K562 (cell line): ENCODE measurements around the gene SLC37A4. TPM values are rescaled to one million over a fixed set of nuclear protein-coding genes. Genes with fewer than 3 reads are reported as not detected.

Experiments
- ATAC-seq: fragments of 200-7000 bp; cut with Tn5 transposase; 3 replicates; pipeline ENCODE4 v1.9.1; 2020; ENCODE audit warnings: moderate library complexity
- BruUV-seq: library from RNA; stranded (reverse); fragments of 400-500 nt; replicated peaks from 2 replicates; lab custom pipeline; 2021; lab: Mats Ljungman, UMichigan
- CTCF ChIA-PET: fragments of 300-600 bp; formaldehyde crosslinking; extraction: SDS; loops from one replicate; lab custom pipeline; 2021; ENCODE audit warnings: low intra/inter-chr PET ratio; lab: Yijun Ruan, JAX
- POLR2A ChIA-PET: fragments of 300-600, 350-650 bp; sonication (Branson Sonifier 250); formaldehyde crosslinking; extraction: SDS; loops from one replicate; lab custom pipeline; 2021; ENCODE audit warnings: antibody characterized with exemption, inconsistent platforms; lab: Yijun Ruan, JAX
- DNase-seq, 4 experiments: peaks; one replicate each; pipeline versions ENCODE4 v3.0.0 to v3.0.0-alpha.2; 2011 to 2018; ENCODE audit warnings: low spot score in 3 of 4, mixed read lengths in 3 of 4; ENCODE audit errors: extremely low read depth in 1 of 4
- FAIRE-seq: peaks from 2 replicates; lab custom pipeline; 2011; peaks lifted over from hg19 to GRCh38; lab: Jason Lieb, UNC
- H2AFZ ChIP-seq: 2 replicates; pipeline ENCODE4 v1.6.0; 2011; ENCODE audit warnings: low read depth, low read length, control low read depth, inconsistent platforms
- H3K27ac ChIP-seq: fragments of 200-600 bp; 3 replicates; pipeline ENCODE4 v1.8.0; 2011; ENCODE audit warnings: low read depth, mild to moderate bottlenecking, control low read depth, inconsistent platforms, low read length, moderate library complexity, mixed read lengths; ENCODE audit errors: extremely low read depth
- H3K27me3 ChIP-seq, 2 experiments: fragments of 300-600 bp in 1 of 2; 2 replicates in 1 of 2; 3 replicates in 1 of 2; pipeline versions ENCODE4 v1.6.0 to v1.8.0; 2011; ENCODE audit warnings: inconsistent platforms in 2 of 2, low read length in 2 of 2, mild to moderate bottlenecking in 1 of 2, mixed read lengths in 1 of 2, moderate library complexity in 1 of 2; ENCODE audit not compliant: control insufficient read depth in 2 of 2, insufficient read depth in 2 of 2
- H3K36me3 ChIP-seq: fragments of 300-600 bp; 3 replicates; pipeline ENCODE4 v1.8.0; 2011; ENCODE audit warnings: mild to moderate bottlenecking, low read length, inconsistent platforms; ENCODE audit not compliant: control insufficient read depth, insufficient read depth
- H3K4me1 ChIP-seq, 2 experiments: fragments of 200-600 bp in 1 of 2; replicated peaks in 1 of 2; 2 replicates in 1 of 2; 3 replicates in 1 of 2; pipeline versions ENCODE4 v1.5.1 to v1.8.0; 2011; ENCODE audit warnings: inconsistent platforms in 2 of 2, low read length in 2 of 2, mild to moderate bottlenecking in 1 of 2, mixed read lengths in 1 of 2, moderate library complexity in 1 of 2; ENCODE audit not compliant: control insufficient read depth in 2 of 2, insufficient read depth in 2 of 2
- H3K4me2 ChIP-seq: 2 replicates; pipeline ENCODE4 v1.6.1; 2011; ENCODE audit warnings: low read length, control low read depth, inconsistent platforms, mixed read lengths; ENCODE audit not compliant: insufficient read depth
- H3K4me3 ChIP-seq: fragments of 200-600 bp; sonication (generic), shearing (Covaris generic); 2 replicates; pipeline ENCODE4 v1.5.1; 2016; ENCODE audit warnings: control low read depth, inconsistent platforms
- H3K79me2 ChIP-seq: fragments of 200-600 bp; 3 replicates; pipeline ENCODE4 v1.8.0; 2011; ENCODE audit warnings: low read length, inconsistent platforms; ENCODE audit not compliant: control insufficient read depth, insufficient read depth
- H3K9ac ChIP-seq, 2 experiments: 2 replicates each; pipeline versions ENCODE4 v1.6.0 to v1.6.1; 2011; ENCODE audit warnings: low read depth in 2 of 2, low read length in 2 of 2, control low read depth in 1 of 2, inconsistent platforms in 1 of 2, mild to moderate bottlenecking in 1 of 2, mixed read lengths in 1 of 2; ENCODE audit not compliant: insufficient read depth in 1 of 2
- H3K9me1 ChIP-seq: one replicate; pipeline ENCODE4 v1.6.0; 2011; ENCODE audit warnings: inconsistent platforms, mild to moderate bottlenecking, low read length, moderate library complexity; ENCODE audit not compliant: control insufficient read depth, insufficient read depth
- H3K9me3 ChIP-seq: replicated peaks from 2 replicates; pipeline ENCODE4 v1.5.1; 2011; ENCODE audit warnings: low read depth, low read length, inconsistent platforms; ENCODE audit not compliant: control insufficient read depth, insufficient read depth
- H4K20me1 ChIP-seq: replicated peaks from 2 replicates; pipeline ENCODE4 v1.6.1; 2011; ENCODE audit warnings: low read length, inconsistent platforms, mixed read lengths; ENCODE audit not compliant: control insufficient read depth, insufficient read depth
- HDGF ChIP-seq: fragments of 450-650 bp; IDR thresholded peaks from 2 replicates; pipeline ENCODE4 v1.6.1; 2016
- WGBS: fragments of 100-300 bp; shearing (Covaris generic); methylation state at CpG from one replicate; pipeline ENCODE4 v1.1.6; 2016; ENCODE audit warnings: low coverage, mixed read lengths; ENCODE audit not compliant: insufficient coverage; ENCODE audit errors: missing lambda C conversion rate; 5-methylcytosine and 5-hydroxymethylcytosine counted together
- in situ Hi-C: fragments of 300-500 bp; cut with MboI; formaldehyde crosslinking; loops from 4 replicates; pipeline ENCODE4 v1.15.0; 2018; ENCODE audit warnings: inconsistent platforms, mixed read lengths
- intact Hi-C: fragments of 100-400 bp; cut with micrococcal nuclease; formaldehyde crosslinking; loops from 2 replicates; pipeline ENCODE4 v1.14.2; 2022
- polyA plus RNA-seq, 8 experiments: library from polyadenylated mRNA; depleted of rRNA in 4 of 8; stranded (reverse) in 5 of 8; unstranded in 3 of 8; fragments of >200 nt; fragmentation: Nextera tagmentation in 2 of 8; fragmentation: Illumina TruSeq in 1 of 8; extraction: Ambion mirVana in 2 of 8; extraction: Trizol in 1 of 8; gene quantifications; 2 replicates each; pipeline versions ENCODE4 v1.2.1 to v1.2.3, GENCODE V29; 2011 to 2014; ENCODE audit warnings: inconsistent platforms in 1 of 8, missing spikeins in 1 of 8
- total RNA-seq, 7 experiments: library from RNA; depleted of rRNA in 6 of 7; stranded (reverse); fragments of >200 nt in 6 of 7; fragmentation: Illumina TruSeq in 2 of 7; extraction: Trizol in 2 of 7; gene quantifications; 2 replicates each; pipeline versions ENCODE4 v1.2.1 to v1.2.3, GENCODE V29; 2011 to 2021; ENCODE audit warnings: low replicate concordance in 1 of 7
- TF ChIP-seq, protein P1 (sequence below): fragments of 450-650 bp; IDR thresholded peaks from 2 replicates; pipeline ENCODE4 v1.6.1; 2018; ENCODE audit not compliant: partially characterized antibody

The SLC37A4 gene
- total and polyA plus RNA-seq, 9 of the 15 experiments (the other 6 are each of a cell fraction or from before 2014, with no cell fraction given): 24.7 to 73.9 (median 40.7) TPM

DNA sequence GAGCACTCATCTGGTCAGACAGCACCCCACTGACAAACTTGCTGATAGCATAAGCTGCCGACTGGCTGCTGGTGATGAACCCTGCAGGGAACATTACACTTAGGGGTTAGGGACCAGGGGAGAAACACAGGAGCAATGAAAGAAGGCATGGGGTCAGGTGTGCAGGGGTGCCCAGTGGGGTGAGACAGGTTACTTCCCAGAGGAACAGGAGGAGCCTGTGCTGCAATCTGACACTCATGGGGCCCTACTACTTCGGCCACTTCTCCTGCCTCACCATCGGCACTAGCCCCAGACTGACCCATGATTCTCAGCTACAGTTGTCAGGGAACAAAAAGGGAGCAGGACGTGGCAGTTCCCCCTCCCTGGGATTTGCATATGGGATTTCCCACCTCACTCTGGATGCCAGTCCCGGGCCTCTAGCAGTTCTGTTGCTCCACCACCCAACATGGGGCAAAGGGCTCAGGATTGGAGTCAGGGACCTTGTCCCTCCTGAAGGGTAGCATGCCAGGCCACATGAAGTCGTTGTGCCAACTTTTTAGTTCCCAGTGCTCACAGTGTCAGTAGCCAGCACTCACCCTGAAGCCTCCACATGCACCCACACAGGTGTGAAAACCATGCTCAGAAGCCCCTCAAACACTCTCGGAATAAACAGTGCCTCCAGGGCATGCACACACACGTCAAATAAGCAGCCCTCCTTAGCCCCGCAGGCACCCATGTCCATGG is 2.2 kb downstream of the SLC37A4 start:
- Histone ChIP-seq H4K20me1 (peaks cover 22% of the 10 kb centered on the region), H3K79me2 (peaks cover 47% of the 10 kb centered on the region), H2AFZ (no peak overlapping the region), H3K4me3 (no peak overlapping the region; the same call in 1 of the 2 replicates), H3K36me3 (peaks cover 57% of the 10 kb centered on the region), H3K27me3 (no peaks in the 10 kb centered on the region), H3K9me3 (no peaks in the 10 kb centered on the region), H3K9me1 (no peaks in the 10 kb centered on the region), H3K4me1 (peaks cover 50 to 56% of the 10 kb centered on the region in 2 experiments), H3K4me2 (peak overlapping the region; percentile 98), H3K27ac (peak overlapping the region; percentile 92), H3K9ac (peak overlapping the region; percentile 86 to 99)
- 54% methylated on average over 9 of the region's 9 CpGs for WGBS
- BruUV-seq: no TSS peak
- ATAC-seq (no peak), FAIRE-seq (no peak), DNase-seq (no peak)
- intact Hi-C loops: no loop called here
- POLR2A ChIA-PET: interaction anchor here (0.6 to 5.2 kb wide), 6 partner anchors 9 to 366 kb away, joined by 3 to 33 read pairs (median 4); partner anchors contain the start of gene TRAPPC4
- no peak for TF ChIP-seq HDGF
- TF ChIP-seq, protein P1, sequence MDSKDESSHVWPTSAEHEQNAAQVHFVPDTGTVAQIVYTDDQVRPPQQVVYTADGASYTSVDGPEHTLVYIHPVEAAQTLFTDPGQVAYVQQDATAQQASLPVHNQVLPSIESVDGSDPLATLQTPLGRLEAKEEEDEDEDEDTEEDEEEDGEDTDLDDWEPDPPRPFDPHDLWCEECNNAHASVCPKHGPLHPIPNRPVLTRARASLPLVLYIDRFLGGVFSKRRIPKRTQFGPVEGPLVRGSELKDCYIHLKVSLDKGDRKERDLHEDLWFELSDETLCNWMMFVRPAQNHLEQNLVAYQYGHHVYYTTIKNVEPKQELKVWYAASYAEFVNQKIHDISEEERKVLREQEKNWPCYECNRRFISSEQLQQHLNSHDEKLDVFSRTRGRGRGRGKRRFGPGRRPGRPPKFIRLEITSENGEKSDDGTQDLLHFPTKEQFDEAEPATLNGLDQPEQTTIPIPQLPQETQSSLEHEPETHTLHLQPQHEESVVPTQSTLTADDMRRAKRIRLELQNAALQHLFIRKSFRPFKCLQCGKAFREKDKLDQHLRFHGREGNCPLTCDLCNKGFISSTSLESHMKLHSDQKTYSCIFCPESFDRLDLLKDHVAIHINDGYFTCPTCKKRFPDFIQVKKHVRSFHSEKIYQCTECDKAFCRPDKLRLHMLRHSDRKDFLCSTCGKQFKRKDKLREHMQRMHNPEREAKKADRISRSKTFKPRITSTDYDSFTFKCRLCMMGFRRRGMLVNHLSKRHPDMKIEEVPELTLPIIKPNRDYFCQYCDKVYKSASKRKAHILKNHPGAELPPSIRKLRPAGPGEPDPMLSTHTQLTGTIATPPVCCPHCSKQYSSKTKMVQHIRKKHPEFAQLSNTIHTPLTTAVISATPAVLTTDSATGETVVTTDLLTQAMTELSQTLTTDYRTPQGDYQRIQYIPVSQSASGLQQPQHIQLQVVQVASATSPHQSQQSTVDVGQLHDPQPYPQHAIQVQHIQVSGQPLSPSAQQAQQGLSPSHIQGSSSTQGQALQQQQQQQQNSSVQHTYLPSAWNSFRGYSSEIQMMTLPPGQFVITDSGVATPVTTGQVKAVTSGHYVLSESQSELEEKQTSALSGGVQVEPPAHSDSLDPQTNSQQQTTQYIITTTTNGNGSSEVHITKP: peak; percentile 68
- CTCF ChIA-PET: no interaction called here
- in situ Hi-C loops: no loop called here
